Peyer's patch (tissue), 4 donors: ENCODE results near the gene ATOH8.

Source experiments
- CTCF ChIP-seq, 6 experiments: fragments of 450-650 bp in 4 of 6; fragments of 200-600 bp in 2 of 6; sonication (generic) in 1 of 6; IDR thresholded peaks; one replicate each; pipeline ENCODE4 v1.5.1; 2017 to 2019; ENCODE audit warnings: antibody characterized with exemption in 6 of 6, mild to moderate bottlenecking in 3 of 6, moderate library complexity in 1 of 6
- POLR2A ChIP-seq, 2 donors: fragments of 450-650 bp; IDR thresholded peaks; one replicate each; pipeline ENCODE4 v1.5.1; 2017; ENCODE audit warnings: antibody characterized with exemption in 2 of 2, mild to moderate bottlenecking in 2 of 2, moderate library complexity in 2 of 2

- no peak for TF ChIP-seq CTCF (IDR thresholded peaks at IDR 0.05)
- TF ChIP-seq POLR2A (IDR thresholded peaks at IDR 0.05) = no peak
Measured at GRCh38 chr2:85706063-85706462, 47.7 kb upstream of the ATOH8 start.
